ENCODE measurements around the gene FCER1G. TPM values are rescaled to one million over a fixed set of nuclear protein-coding genes. Genes with fewer than 3 reads are reported as not detected.
A peak's percentile ranks its signal among the peaks of the same experiment; 100 is the strongest.
"Not testable (repeated sequence)": the region's sequence is repeated elsewhere in the genome, so short reads cannot be mapped to it uniquely, and the experiment has no call there.

FCER1G gene
- total RNA-seq, 1 experiment from 2014 or later = 0.30 TPM

- no peaks in the 10 kb centered on the region for H3K27me3 ChIP-seq
- DNase-seq = peak; percentile 77 to 82
- H3K36me3 ChIP-seq = peaks cover 35% of the 10 kb centered on the region
- no peaks in the 10 kb centered on the region for H3K9me3 ChIP-seq (replicated peaks)
- H3K4me3 ChIP-seq = no peak overlapping the region
- no peak overlapping the region for H3K27ac ChIP-seq
- H3K4me1 ChIP-seq = no peaks in the 10 kb centered on the region
These were observed 5.2 kb upstream of the FCER1G start for GRCh38 chr1:161209790-161210409.

DNA sequence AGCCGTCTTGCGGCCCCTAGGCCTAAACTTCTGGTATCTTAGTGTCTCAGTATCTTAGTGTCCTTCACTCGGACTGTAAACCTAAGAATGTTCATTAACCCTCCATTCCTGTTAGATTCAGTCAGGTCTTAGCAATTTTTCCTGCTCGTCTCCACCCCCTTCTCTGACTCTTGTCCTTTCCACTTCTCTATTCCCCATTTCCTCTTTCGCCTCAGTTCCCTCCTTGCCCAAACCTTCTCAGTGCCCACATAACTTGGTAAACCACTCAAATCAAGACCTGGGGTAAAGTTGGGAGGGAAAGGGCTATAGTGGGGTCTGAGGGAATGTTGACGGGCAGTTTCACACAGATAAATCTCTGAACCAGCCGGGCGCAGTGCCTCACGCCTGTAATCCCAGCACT is 726 bp upstream of the FCER1G start:
- no peak overlapping the region for H3K27ac ChIP-seq
- no peak for DNase-seq
- H3K4me3 ChIP-seq = no peak overlapping the region
- no peaks in the 10 kb centered on the region for H3K4me1 ChIP-seq
- H3K9me3 ChIP-seq (replicated peaks) = no peaks in the 10 kb centered on the region
- H3K36me3 ChIP-seq = peaks cover 27% of the 10 kb centered on the region
- no peaks in the 10 kb centered on the region for H3K27me3 ChIP-seq

- Histone ChIP-seq H3K36me3 (peaks cover 7% of the 10 kb centered on the region), H3K4me3 (no peak overlapping the region), H3K27ac (no peak overlapping the region), H3K9me3 (replicated peaks) (no peaks in the 10 kb centered on the region), H3K27me3 (no peaks in the 10 kb centered on the region), H3K4me1 (no peaks in the 10 kb centered on the region)
- DNase-seq = no peak
These were observed 2.0 kb downstream of the FCER1G start for GRCh38 chr1:161216945-161217712.

- Histone ChIP-seq H3K27me3 (no peaks in the 10 kb centered on the region), H3K36me3 (peaks cover 7% of the 10 kb centered on the region), H3K4me1 (no peaks in the 10 kb centered on the region), H3K27ac (no peak overlapping the region), H3K9me3 (replicated peaks) (no peaks in the 10 kb centered on the region), H3K4me3 (no peak overlapping the region)
- DNase-seq = no peak
These were observed 2.7 kb downstream of the FCER1G start for GRCh38 chr1:161217831-161218230.

GRCh38 chr1:161218301-161219077 is 3.4 kb downstream of the FCER1G start:
- no peak overlapping the region for H3K27ac ChIP-seq
- no peak overlapping the region for H3K4me3 ChIP-seq
- no peaks in the 10 kb centered on the region for H3K27me3 ChIP-seq
- H3K9me3 ChIP-seq (replicated peaks) = no peaks in the 10 kb centered on the region
- no peak for DNase-seq
- H3K4me1 ChIP-seq = no peaks in the 10 kb centered on the region
- peaks cover 3% of the 10 kb centered on the region for H3K36me3 ChIP-seq

GRCh38 chr1:161219078-161219892 is 4.2 kb downstream of the FCER1G start:
- DNase-seq = no peak
- Histone ChIP-seq H3K27me3 (no peaks in the 10 kb centered on the region), H3K9me3 (replicated peaks) (no peaks in the 10 kb centered on the region), H3K27ac (no peak overlapping the region), H3K4me3 (no peak overlapping the region), H3K36me3 (no peaks in the 10 kb centered on the region; the same call in 1 of the 2 replicates), H3K4me1 (no peaks in the 10 kb centered on the region)

GRCh38 chr1:161220002-161220401 is 4.9 kb downstream of the FCER1G start:
- Histone ChIP-seq H3K9me3 (replicated peaks) (no peaks in the 10 kb centered on the region), H3K4me3 (no peak overlapping the region), H3K27ac (no peak overlapping the region), H3K4me1 (peaks cover 2% of the 10 kb centered on the region; the same call in 1 of the 2 replicates), H3K27me3 (no peaks in the 10 kb centered on the region), H3K36me3 (no peaks in the 10 kb centered on the region)
- DNase-seq = no peak

DNA sequence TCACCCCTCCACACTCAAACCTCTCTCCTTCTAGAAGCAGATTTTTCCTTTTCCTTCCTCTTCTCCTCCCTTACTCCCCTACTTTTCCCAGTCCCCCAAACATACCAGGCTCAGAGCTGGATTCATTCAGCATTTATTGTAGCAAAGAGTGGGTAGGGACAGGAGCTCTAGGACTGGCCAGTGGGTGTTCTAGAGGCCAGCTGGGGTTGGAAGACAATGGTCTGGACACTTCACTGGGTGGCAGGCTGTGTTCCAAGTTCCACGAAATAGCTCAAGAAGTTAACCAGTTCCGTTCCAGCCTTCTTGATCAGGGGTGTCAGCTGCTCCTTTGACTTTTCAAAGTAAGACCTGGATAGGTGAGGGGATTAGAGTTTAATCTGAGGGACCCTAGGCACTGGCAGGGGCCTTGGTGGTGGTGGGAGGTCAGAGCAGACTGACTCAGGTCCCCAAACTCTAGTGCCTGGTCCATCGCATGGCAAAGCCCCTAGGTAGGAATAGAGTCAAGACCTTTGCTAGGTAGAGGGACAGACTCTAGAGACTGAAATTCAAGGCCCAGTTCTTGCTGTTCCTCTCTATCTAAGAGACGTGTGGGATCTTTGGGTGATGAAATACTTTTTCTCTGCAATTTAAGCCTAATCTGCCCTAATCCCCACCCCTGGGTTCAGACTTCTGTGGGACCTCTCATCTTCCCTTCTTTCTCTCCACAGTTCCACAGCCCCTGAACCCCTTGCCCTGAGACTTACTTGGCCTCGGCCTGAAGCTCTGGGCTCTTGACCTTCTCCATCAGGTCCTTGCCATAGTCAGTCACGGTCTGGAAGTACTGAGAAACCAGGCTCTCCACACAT is 7.3 kb downstream of the FCER1G start:
- H3K27me3 ChIP-seq = no peaks in the 10 kb centered on the region
- no peaks in the 10 kb centered on the region for H3K36me3 ChIP-seq
- peaks cover 6% of the 10 kb centered on the region for H3K4me1 ChIP-seq
- no peak overlapping the region for H3K27ac ChIP-seq
- H3K4me3 ChIP-seq = no peak overlapping the region
- no peak for DNase-seq
- no peaks in the 10 kb centered on the region for H3K9me3 ChIP-seq (replicated peaks)

- H3K36me3 ChIP-seq = no peaks in the 10 kb centered on the region
- no peak overlapping the region for H3K4me3 ChIP-seq
- no peaks in the 10 kb centered on the region for H3K9me3 ChIP-seq (replicated peaks)
- H3K27me3 ChIP-seq = no peaks in the 10 kb centered on the region
- H3K4me1 ChIP-seq = peaks cover 8% of the 10 kb centered on the region
- DNase-seq = no peak
- H3K27ac ChIP-seq = no peak overlapping the region
These were observed 9.0 kb downstream of the FCER1G start for GRCh38 chr1:161223805-161224694.

DNA sequence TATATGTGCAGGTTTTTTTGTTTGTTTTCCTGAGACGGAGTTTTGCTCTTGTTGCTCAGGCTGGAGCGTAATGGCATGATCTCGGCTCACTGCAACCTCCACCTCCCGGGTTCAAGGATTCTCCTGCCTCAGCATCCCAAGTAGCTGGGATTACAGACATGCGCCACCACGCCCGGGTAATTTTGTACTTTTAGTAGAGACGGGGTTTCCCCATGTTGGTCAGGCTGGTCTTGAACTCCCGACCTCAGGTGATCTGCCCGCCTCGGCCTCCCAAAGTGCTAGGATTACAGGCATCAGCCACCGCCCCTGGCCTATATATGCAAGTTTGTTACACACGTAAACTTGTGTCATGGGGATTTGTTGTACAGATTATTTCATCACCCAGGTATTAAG is 9.6 kb downstream of the FCER1G start:
- not testable (repeated sequence) for H3K4me1 ChIP-seq; H3K4me3 ChIP-seq; H3K27me3 ChIP-seq; H3K9me3 ChIP-seq (replicated peaks); H3K27ac ChIP-seq; H3K36me3 ChIP-seq; DNase-seq

DNA sequence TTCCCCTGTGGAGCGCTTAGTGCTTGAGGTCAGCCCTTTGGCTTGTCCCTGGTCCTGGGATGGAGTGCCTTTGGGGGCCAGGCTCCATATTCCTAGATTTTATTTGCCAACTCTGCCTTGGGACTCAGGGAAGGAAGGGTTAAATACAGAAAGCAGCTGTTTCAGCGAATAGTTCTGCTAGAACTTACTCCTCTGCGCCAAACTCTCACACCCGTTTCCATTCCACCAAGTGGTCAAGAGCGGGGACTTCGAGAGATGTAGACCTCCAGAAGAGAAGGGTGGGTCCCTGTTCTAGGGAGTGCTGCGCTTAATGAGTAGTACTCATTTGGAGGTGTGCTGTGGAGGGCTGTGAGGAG is 10.1 kb downstream of the FCER1G start:
- peaks cover 8% of the 10 kb centered on the region for H3K4me1 ChIP-seq
- H3K36me3 ChIP-seq = no peaks in the 10 kb centered on the region
- H3K9me3 ChIP-seq (replicated peaks) = no peaks in the 10 kb centered on the region
- H3K27ac ChIP-seq = no peak overlapping the region
- H3K4me3 ChIP-seq = peak overlapping the region; percentile 25
- DNase-seq = peak in 1 of 2 experiments; percentile 20
- no peaks in the 10 kb centered on the region for H3K27me3 ChIP-seq

DNA sequence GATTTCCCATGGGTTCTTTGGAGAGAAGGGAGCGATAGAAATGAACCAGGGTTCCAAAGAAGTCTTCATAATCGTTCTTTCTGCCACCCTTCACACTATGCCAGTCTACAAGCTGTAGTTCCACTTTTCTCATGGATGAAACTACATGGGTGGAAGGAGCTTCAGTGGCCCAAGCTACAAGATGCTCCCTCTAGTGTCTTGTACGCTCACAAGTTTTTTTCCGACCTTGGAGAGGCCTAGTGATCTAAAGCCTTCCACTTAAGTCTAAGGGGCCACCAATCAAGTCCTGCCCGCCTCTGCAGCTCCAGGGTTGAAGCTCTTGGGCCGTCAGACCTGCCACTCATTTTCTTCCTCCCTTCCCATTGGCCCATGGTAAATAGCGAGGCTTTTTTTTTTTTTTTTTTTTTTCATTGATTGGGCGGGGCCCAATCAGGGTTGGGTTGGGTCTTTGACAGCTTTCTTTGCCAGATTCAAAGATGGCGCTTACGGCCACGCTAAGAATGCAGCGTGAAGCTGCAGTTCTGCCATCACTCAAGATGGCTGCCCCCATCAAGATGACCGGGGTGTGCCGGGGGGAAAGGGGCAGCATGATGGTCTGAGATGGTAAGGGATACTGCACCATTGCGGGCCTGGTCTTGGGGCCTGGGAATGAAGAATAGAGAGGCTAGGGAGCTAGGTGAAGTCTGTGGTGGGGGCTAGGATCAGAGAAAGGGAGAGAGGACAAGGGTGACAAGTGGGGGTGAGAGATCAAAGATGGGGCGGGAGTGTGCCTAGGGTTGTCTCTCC is 10.6 kb downstream of the FCER1G start, which contains the start of gene TOMM40L:
Gene TOMM40L, plus strand, starts transcription at position 527 of the 786 bp plus-strand sequence. CDS start 430 bp downstream, outside the sequence.
- Histone ChIP-seq H3K9me3 (replicated peaks) (no peaks in the 10 kb centered on the region), H3K4me3 (peak within 1 kb of the TSS; percentile 80), H3K27ac (peak within 1 kb of the TSS; percentile 59), H3K36me3 (no peaks in the 10 kb centered on the region), H3K4me1 (peaks cover 8% of the 10 kb centered on the region), H3K27me3 (no peaks in the 10 kb centered on the region)
- DNase-seq = peak; percentile 93 to 97
